Stimulated activated CD4-positive, alpha-beta T cell treated with anti-CD3 and anti-CD28 coated beads, TNF-alpha, amount 100 ng/mL, for 24 hours (primary cell): ENCODE measurements around the gene ABHD14A.

ENCODE experiments used
- DNase-seq, 3 experiments: peaks; one replicate each; pipeline ENCODE4 v3.0.0-alpha.2; 2020; ENCODE audit warnings: low read depth in 3 of 3

The ABHD14A gene

GRCh38 chr3:51940648-51941462 lies 34.0 kb upstream of the ABHD14A start:
- no peak for DNase-seq

DNA sequence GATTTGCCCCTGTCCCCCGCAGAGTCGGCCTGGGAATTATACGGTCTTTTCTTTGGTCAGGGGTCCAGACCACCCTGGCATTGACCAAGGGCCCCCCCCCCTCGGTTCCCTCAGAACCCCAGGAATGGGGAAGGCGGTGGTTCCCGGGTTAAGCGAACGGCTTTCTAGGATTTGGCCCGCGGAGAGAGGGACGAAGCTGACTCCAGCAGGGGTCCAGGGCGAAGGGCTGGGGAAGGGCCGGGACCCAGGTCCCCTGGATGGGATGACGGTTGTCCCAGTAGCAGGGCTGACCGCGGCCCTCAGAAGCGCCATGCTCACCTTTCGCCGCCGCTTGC lies 33.4 kb upstream of the ABHD14A start:
- DNase-seq: no peak

DNA sequence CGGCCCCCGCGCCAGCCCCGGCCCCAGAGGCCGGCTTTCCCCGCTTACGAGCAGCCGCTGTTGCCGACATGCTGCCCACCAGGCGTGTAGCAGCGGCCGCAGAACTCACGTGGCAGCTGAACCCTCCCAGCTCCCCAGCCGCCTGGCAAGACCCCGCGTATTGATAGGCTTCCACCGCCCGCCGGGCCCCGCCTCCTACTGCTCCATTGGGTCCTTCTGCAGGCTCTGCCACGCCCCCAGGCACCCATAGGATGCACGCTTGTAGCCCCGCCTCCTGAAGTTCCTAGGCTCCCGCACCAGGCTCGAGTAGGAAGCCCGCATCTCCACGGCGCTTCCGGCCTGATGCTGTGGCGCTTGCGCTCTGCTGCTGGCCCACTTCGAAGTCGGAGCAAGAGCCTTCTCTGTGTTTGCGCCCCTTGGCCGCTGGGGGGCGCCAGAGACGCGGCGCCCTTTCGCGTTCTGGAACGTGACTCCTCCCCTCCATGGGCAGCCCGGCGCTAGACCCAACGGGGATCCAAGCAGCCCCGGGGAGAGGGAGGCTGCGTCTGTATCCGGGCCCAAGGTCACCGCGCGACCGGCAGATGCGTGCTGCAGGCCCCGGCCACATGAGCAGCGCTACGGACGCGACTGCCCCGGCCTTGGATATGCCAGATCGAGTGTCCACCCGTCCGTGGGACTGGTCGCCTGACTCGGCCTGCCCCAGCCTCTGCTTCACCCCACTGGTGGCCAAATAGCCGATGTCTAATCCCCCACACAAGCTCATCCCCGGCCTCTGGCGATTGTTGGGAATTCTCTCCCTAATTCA lies 32.9 kb upstream of the ABHD14A start, which contains the start of the genes PARP3 and RRP9:
PARP3 (plus strand) TSS at position 566 of the 805 bp plus-strand sequence. CDS start 993 bp downstream, outside the sequence.
RRP9 (minus strand) TSS at position 107 of the 805 bp plus-strand sequence; CDS start at position 70, 37 bp downstream.
- DNase-seq: peak; percentile 98 to 100 (median 99)

- DNase-seq: peak; percentile 40 to 63 (median 44)
These were observed 32.0 kb upstream of the ABHD14A start for GRCh38 chr3:51942603-51943450.

DNA sequence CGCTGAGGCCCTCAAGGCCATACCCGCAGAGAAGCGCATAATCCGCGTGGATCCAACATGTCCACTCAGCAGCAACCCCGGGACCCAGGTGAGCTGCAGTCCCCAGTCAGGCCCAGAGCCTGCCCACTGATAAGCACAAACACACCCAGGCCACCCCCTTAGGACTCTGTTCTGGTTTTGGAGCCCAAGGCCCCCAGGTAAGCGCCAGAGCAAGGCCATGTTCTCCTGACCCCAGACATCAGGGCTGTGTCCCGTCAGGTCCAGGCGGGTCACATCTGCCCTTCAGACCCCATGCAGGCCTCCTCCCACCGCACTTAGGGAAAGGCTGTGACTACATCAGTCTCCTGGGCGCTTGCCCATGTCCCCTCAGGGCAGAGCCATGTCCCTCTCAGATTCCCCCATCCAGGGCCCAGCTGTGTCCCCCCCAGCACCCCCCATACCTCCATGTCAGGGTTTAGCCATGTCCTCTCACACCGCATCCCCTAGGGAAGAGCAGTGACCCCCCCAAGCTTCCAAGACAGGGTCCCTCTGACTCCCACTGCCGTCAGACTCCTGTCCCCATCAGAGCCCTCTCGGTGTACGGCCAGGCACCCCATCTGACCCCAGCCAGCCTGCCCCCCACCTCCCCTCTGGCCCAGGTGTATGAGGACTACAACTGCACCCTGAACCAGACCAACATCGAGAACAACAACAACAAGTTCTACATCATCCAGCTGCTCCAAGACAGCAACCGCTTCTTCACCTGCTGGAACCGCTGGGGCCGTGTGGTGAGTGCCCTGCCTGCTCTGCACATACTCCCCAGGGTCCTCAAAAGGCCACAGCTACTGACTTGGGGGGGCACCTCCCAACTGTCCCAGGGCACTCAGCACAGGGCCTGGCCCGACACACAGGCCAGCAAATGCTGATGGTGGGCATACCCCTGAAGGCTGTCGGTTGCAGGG lies 31.1 kb upstream of the ABHD14A start:
- DNase-seq: no peak

DNA sequence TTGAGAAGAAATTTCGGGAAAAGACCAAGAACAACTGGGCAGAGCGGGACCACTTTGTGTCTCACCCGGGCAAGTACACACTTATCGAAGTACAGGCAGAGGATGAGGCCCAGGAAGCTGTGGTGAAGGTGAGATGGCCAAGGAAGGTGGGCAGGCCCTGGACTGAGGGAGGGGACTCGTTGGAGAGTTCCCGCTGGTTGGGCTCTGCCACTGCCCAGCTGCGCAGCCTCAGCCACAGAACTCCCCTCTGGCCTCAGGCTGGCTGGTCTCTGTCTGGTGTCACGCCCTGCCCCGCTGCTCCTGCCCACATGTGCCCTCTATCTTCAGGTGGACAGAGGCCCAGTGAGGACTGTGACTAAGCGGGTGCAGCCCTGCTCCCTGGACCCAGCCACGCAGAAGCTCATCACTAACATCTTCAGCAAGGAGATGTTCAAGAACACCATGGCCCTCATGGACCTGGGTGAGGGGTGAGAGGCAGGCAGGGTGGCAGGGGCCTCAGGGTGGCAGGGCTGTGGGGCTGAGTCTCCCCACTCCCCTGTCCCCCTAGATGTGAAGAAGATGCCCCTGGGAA lies 30.3 kb upstream of the ABHD14A start:
- DNase-seq: no peak

DNA sequence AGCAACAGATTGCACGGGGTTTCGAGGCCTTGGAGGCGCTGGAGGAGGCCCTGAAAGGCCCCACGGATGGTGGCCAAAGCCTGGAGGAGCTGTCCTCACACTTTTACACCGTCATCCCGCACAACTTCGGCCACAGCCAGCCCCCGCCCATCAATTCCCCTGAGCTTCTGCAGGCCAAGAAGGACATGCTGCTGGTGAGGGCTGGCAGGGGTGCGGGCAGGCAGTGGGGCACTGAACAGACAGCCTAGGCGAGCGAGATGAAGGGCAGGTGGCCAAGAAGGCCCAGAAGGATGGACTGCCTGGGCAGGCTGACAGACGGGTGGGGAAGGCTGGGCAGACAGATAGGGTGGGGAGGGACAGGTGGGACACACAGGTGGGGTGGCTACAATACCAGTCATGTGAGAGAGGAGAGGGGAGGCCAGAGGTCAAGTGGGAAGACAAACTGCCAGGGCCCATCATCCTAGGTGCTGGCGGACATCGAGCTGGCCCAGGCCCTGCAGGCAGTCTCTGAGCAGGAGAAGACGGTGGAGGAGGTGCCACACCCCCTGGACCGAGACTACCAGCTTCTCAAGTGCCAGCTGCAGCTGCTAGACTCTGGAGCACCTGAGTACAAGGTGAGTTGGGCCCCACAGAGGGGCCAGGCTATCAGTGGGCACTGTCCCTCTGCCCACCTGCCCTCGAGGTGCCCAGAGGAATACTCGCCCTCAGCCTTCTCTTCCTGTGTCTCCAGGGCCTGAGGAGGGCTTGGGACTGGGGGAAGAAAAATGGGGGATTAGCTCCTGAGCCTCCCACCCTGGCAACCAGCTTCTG lies 29.6 kb upstream of the ABHD14A start:
- no peak for DNase-seq

GRCh38 chr3:51945926-51946705 lies 28.7 kb upstream of the ABHD14A start:
- DNase-seq: no peak

GRCh38 chr3:51946796-51947195 lies 28.1 kb upstream of the ABHD14A start:
- no peak for DNase-seq

GRCh38 chr3:51947215-51947900 lies 27.5 kb upstream of the ABHD14A start:
- DNase-seq: no peak

- no peak for DNase-seq
These were observed 26.8 kb upstream of the ABHD14A start for GRCh38 chr3:51948016-51948580.

DNA sequence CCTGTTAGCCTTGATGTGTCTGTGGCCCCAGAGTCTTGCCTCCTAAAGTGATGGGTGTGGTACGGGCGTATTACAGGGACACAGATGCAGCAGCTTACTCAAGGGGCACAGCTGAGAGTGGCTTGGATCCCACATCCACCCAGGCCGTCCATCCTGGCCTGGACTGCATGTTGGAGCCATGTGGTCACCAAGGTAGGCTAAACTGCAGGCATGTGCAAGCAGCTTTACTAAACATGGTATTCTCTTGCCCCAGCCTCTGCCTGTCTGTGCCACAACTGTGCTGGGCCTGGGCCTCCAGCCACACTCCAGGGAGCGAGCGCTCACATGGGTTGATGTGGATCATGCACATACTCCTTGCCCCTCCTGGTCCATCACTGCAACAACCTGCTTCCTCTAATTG lies 25.7 kb upstream of the ABHD14A start:
- no peak for DNase-seq

GRCh38 chr3:51950899-51951298 lies 24.0 kb upstream of the ABHD14A start:
- DNase-seq: no peak

DNA sequence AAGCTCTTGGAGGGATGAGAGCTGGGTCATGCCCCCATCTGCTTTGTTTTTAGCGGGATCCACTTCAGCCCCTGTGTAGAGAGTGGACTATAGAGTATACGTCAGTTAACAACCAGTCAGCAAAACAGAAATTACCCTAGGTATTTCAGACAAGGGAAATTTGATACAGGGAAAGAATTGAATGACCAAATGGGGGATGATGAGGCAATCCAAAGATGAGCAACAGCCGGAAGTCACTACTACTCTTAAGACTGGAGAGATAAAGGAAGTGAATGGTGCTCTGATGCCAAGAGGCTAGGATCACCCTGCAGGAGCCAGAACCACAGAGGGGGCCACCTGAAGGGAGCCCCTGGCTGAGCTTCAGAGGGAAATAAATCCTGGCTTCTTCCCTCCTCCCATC lies 21.4 kb upstream of the ABHD14A start:
- no peak for DNase-seq

- DNase-seq: no peak
These were observed 20.8 kb upstream of the ABHD14A start for GRCh38 chr3:51954105-51954504.

GRCh38 chr3:51954713-51955112 lies 20.2 kb upstream of the ABHD14A start:
- no peak for DNase-seq

GRCh38 chr3:51955175-51955892 lies 19.5 kb upstream of the ABHD14A start, which contains the start of gene GPR62:
Gene GPR62, plus strand, starts transcription at chr3:51955381. Its CDS starts 272 bp downstream, at chr3:51955653.
- no peak for DNase-seq
